ENCODE results near the gene GOLGA6A. TPM values are rescaled to one million over a fixed set of nuclear protein-coding genes. Genes with fewer than 3 reads are reported as not detected.

Gene GOLGA6A
- total and polyA plus RNA-seq, 2 donors (not counting 1 experiment from before 2014, with no cell fraction given): 0.31 to 1.0 TPM

DNA sequence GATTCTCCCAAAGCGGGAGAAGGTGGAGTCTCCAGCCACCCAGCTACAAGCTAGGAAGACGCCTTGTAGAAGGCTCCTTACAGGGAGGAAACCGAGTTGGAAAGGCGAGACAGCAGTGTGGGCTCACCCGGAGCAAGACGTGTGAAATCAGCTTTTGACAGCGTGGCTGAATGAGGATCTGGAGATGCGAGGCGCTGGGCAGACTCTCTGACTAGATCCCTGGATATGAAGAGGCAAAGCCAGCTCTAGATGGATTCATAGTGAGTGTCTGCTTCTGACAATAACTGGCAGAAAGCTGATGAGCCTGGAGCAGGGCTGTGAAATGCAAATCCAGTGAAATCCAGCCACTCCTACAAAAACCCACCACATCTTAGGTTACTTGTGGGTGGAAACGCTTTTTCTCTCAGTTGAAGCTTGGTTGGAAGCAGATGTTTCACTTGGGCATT lies 41.0 kb downstream of the GOLGA6A start:
- POLR2A ChIA-PET: no interaction called here
- H3K4me2 ChIP-seq (replicated peaks; ENCODE audit: low read depth, low read length, poor library complexity, severe bottlenecking): no peak overlapping the region
- Mint-ChIP-seq H3K27me3 (no peaks in the 10 kb centered on the region), H3K9me3 (ENCODE audit: insufficient read depth) (no peaks in the 10 kb centered on the region), H3K27ac (peak overlapping the region; percentile 13), H3K4me3 (no peak overlapping the region), H3K4me1 (no peaks in the 10 kb centered on the region)
- no peak overlapping the region for H3K9ac ChIP-seq (ENCODE audit: low read length)
- H3K9me3 ChIP-seq (ENCODE audit: control extremely low read depth in 1 of 3, control insufficient read depth in 2 of 3, insufficient read depth in 1 of 3, low read length in 2 of 3): no peaks in the 10 kb centered on the region
- ATAC-seq (ENCODE audit: low read depth) (no peak), DNase-seq (no peak)
- intact Hi-C loops (cut with micrococcal nuclease): no loop called here
- peaks cover 0 to 41% of the 10 kb centered on the region in 2 experiments for H3K36me3 ChIP-seq (replicated peaks in 1 of 2; ENCODE audit: control extremely low read depth in 1 of 2, control insufficient read depth in 1 of 2, extremely low read depth in 1 of 2, insufficient read depth in 2 of 2, low read length in 1 of 2)
- TF ChIP-seq CTCF (IDR thresholded peaks at IDR 0.05): no peak
- TF ChIP-seq EZH2 (IDR thresholded peaks at IDR 0.05; ENCODE audit: borderline replicate concordance, insufficient read depth, low read depth, low read length, poor library complexity, severe bottlenecking): no peak
- WGBS (ENCODE audit: insufficient coverage): 97% methylated on average over 10 of the region's 10 CpGs
- no peak overlapping the region for H3K4me3 ChIP-seq (ENCODE audit: control extremely low read depth in 1 of 5, extremely low read depth in 1 of 5, insufficient read depth in 1 of 5, low read depth in 2 of 5, low read length in 4 of 5)
- no peaks in the 10 kb centered on the region for H3K79me2 ChIP-seq (ENCODE audit: control insufficient read depth, insufficient read depth, low read length)
- no peaks in the 10 kb centered on the region for H4K20me1 ChIP-seq (ENCODE audit: control insufficient read depth, insufficient read depth, low read length, poor library complexity, severe bottlenecking)
- no peak overlapping the region for H2AFZ ChIP-seq (ENCODE audit: insufficient read depth, low read depth, low read length, poor library complexity, severe bottlenecking)
- H3K27ac ChIP-seq (ENCODE audit: low read length in 2 of 2): no peak overlapping the region
- CTCF ChIA-PET: interaction anchor here (0.5 to 4.0 kb wide), 4 partner anchors 8 to 68 kb away, joined by 3 to 14 read pairs (median 6); no protein-coding TSS in a partner anchor
- no peaks in the 10 kb centered on the region for H3K27me3 ChIP-seq (replicated peaks in 1 of 4; ENCODE audit: control extremely low read depth in 1 of 4, control insufficient read depth in 3 of 4, insufficient read depth in 4 of 4, low read length in 3 of 4)
- no peaks in the 10 kb centered on the region for H3K4me1 ChIP-seq (ENCODE audit: control insufficient read depth in 2 of 2, insufficient read depth in 2 of 2, low read length in 2 of 2)

GRCh38 chr15:74040109-74040850 lies 42.1 kb downstream of the GOLGA6A start:
- Histone ChIP-seq H3K27ac (ENCODE audit: low read length in 2 of 2) (no peak overlapping the region), H2AFZ (ENCODE audit: insufficient read depth, low read depth, low read length, poor library complexity, severe bottlenecking) (no peak overlapping the region), H3K4me1 (ENCODE audit: control insufficient read depth in 2 of 2, insufficient read depth in 2 of 2, low read length in 2 of 2) (no peaks in the 10 kb centered on the region), H3K4me3 (ENCODE audit: control extremely low read depth in 1 of 5, extremely low read depth in 1 of 5, insufficient read depth in 1 of 5, low read depth in 2 of 5, low read length in 4 of 5) (no peak overlapping the region), H3K9me3 (ENCODE audit: control extremely low read depth in 1 of 3, control insufficient read depth in 2 of 3, insufficient read depth in 1 of 3, low read length in 2 of 3) (no peaks in the 10 kb centered on the region), H3K27me3 (replicated peaks in 1 of 4; ENCODE audit: control extremely low read depth in 1 of 4, control insufficient read depth in 3 of 4, insufficient read depth in 4 of 4, low read length in 3 of 4) (no peaks in the 10 kb centered on the region), H3K4me2 (replicated peaks; ENCODE audit: low read depth, low read length, poor library complexity, severe bottlenecking) (no peak overlapping the region), H3K36me3 (replicated peaks in 1 of 2; ENCODE audit: control extremely low read depth in 1 of 2, control insufficient read depth in 1 of 2, extremely low read depth in 1 of 2, insufficient read depth in 2 of 2, low read length in 1 of 2) (peaks cover 0 to 49% of the 10 kb centered on the region in 2 experiments), H4K20me1 (ENCODE audit: control insufficient read depth, insufficient read depth, low read length, poor library complexity, severe bottlenecking) (no peaks in the 10 kb centered on the region), H3K9ac (ENCODE audit: low read length) (no peak overlapping the region), H3K79me2 (ENCODE audit: control insufficient read depth, insufficient read depth, low read length) (no peaks in the 10 kb centered on the region)
- 95% methylated on average over 6 of the region's 7 CpGs for WGBS (ENCODE audit: insufficient coverage)
- Mint-ChIP-seq H3K9me3 (ENCODE audit: insufficient read depth) (no peaks in the 10 kb centered on the region), H3K27ac (no peak overlapping the region), H3K4me1 (no peaks in the 10 kb centered on the region), H3K27me3 (no peaks in the 10 kb centered on the region), H3K4me3 (no peak overlapping the region)
- POLR2A ChIA-PET: no interaction called here
- CTCF ChIA-PET: interaction anchor here (1.5 to 2.2 kb wide), 3 partner anchors 9 to 67 kb away, joined by 3 to 10 read pairs (median 9); no protein-coding TSS in a partner anchor
- DNase-seq (no peak), ATAC-seq (ENCODE audit: low read depth) (no peak)
- intact Hi-C loops (cut with micrococcal nuclease): no loop called here
- no peak for TF ChIP-seq CTCF (IDR thresholded peaks at IDR 0.05)
- TF ChIP-seq EZH2 (IDR thresholded peaks at IDR 0.05; ENCODE audit: borderline replicate concordance, insufficient read depth, low read depth, low read length, poor library complexity, severe bottlenecking): no peak

Measured in B cell (primary cell).